GM15510 (cell line): Measurements from ENCODE around the gene BTBD1.

Experiments used
- POLR2A ChIP-seq: IDR thresholded peaks from 3 replicates; pipeline ENCODE4 v1.6.1; 2011; ENCODE audit warnings: borderline replicate concordance; ENCODE audit not compliant: insufficient read length; ENCODE audit errors: extremely low read depth

Gene BTBD1

GRCh38 chr15:83016906-83017305 lies 50.1 kb downstream of the BTBD1 start:
- no peak for TF ChIP-seq POLR2A

GRCh38 chr15:83015361-83015760 lies 51.7 kb downstream of the BTBD1 start:
- no peak for TF ChIP-seq POLR2A

- TF ChIP-seq POLR2A: no peak
Measured at GRCh38 chr15:83014205-83014653, 52.8 kb downstream of the BTBD1 start.

DNA sequence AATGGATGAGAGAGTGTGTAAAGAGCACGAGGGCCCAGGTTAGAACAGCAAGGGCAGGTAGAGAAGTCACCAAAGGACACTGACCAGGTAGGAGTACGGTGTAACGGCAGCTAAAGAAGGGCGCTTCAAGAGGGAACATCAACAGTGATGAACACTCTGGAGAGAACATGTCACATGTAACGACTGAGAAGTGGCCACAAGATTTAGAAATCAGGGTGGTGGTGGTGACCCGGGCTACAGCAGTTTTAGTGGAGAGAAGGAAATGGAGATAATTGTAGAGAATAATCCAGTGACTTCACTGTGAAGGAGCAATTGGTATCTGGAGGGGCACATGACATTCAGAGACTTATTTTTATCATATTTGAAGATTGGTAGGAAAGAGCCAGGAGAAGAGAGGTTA lies 54.4 kb downstream of the BTBD1 start:
- no peak for TF ChIP-seq POLR2A

DNA sequence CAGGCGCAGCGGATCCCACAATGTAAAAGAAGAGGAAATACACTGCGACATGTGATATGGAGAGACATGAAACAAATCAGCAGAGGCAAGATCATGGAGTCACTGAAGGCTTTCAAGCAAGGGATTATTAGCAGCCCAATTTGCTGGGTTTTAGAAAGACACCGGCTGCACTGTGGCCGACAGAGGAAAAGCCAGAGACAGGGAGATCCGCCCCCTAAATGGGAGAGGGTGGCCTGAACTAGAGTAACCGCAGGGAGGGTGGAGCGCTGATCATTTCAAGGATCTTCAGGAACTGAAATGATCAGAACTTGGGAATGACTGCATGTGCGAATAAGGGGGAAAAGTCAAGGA lies 55.0 kb downstream of the BTBD1 start:
- TF ChIP-seq POLR2A: no peak

- TF ChIP-seq POLR2A: peak; percentile 89
Measured at GRCh38 chr15:83011271-83012075, 55.6 kb downstream of the BTBD1 start, which contains the start of gene C15orf40. Gene C15orf40, minus strand, starts transcription at chr15:83011639. Its CDS starts 32 bp downstream, at chr15:83011607.

- no peak for TF ChIP-seq POLR2A
Measured at GRCh38 chr15:83010709-83011270, 56.3 kb downstream of the BTBD1 start.

- TF ChIP-seq POLR2A: no peak
Measured at GRCh38 chr15:82999905-83000671, 67.0 kb downstream of the BTBD1 start.

GRCh38 chr15:82999426-82999825 lies 67.6 kb downstream of the BTBD1 start:
- TF ChIP-seq POLR2A: no peak

GRCh38 chr15:82995938-82996337 lies 71.1 kb downstream of the BTBD1 start:
- TF ChIP-seq POLR2A: no peak

DNA sequence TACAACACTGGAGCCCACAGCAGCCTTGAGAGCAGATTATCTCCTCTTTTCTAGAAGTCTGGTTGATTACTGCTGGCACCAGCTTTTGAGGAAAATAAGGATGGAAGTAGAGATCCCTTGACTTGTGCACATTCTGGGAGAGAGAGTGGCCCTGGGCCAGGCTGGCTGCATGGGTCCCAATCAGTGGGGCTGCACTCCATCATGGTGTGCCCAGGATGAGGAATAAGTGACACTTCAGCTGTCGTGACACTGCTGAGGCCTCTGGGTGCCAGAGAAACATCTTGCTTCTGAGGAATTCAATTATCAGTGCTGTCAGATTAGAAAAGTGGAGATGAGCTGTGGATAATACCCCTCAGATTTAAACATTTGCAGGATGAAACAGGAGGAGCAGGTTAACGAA lies 72.0 kb downstream of the BTBD1 start:
- no peak for TF ChIP-seq POLR2A

DNA sequence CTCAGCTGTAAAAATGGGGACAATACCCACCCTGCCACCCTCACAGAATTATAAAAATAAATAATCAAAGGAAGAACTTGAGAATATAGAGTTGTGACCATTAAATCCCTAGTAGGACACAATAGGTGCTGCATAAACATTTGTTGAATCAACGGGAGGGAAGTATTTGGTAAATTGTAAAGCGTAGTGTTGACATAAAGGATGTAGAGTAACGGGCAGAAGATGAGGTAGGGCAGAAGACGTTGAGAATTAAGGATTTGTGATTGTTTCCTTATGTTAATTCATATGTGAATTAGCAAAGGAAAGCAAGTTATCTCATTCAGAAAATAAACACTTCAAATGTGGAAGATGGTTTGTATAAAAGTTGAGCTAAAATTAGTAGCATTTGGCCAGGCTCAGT lies 73.9 kb downstream of the BTBD1 start:
- TF ChIP-seq POLR2A: no peak

GRCh38 chr15:82992436-82992998 lies 74.5 kb downstream of the BTBD1 start:
- TF ChIP-seq POLR2A: no peak

GRCh38 chr15:82986442-82986780 lies 80.6 kb downstream of the BTBD1 start:
- no peak for TF ChIP-seq POLR2A

GRCh38 chr15:82985688-82986441 lies 81.2 kb downstream of the BTBD1 start, which contains the start of gene RAMAC:
Gene RAMAC, plus strand, starts transcription at chr15:82986210. Its CDS starts 2,809 bp downstream, at chr15:82989019.
- TF ChIP-seq POLR2A: peak; percentile 81

GRCh38 chr15:82980981-82981380 lies 86.1 kb downstream of the BTBD1 start:
- no peak for TF ChIP-seq POLR2A
